A549 (cell line): Measurements from ENCODE around the gene IGSF23. TPM values are rescaled to one million over a fixed set of nuclear protein-coding genes. Genes with fewer than 3 reads are reported as not detected.
A peak's percentile ranks its signal among the peaks of the same experiment; 100 is the strongest.

Source experiments
- ATAC-seq, 2 experiments: fragments of 200-7000 bp in 1 of 2; fragments of >200 bp in 1 of 2; cut with Nextera tagmentation in 1 of 2; cut with Tn5 transposase in 1 of 2; 3 replicates each; pipeline versions ENCODE4 v1.8.0 to v1.9.1; 2018 to 2020; ENCODE audit warnings: mild to moderate bottlenecking in 1 of 2, moderate library complexity in 1 of 2
- CTCF ChIA-PET: fragments of 300-600 bp; sonication (Branson Sonifier 250); formaldehyde crosslinking; extraction: SDS; loops from one replicate; lab custom pipeline; 2021; ENCODE audit warnings: antibody characterized with exemption, inconsistent platforms; lab: Yijun Ruan, JAX
- POLR2A ChIA-PET: fragments of 350-600 bp; formaldehyde crosslinking; extraction: SDS; loops from one replicate; lab custom pipeline; 2021; ENCODE audit warnings: antibody characterized with exemption, inconsistent platforms; lab: Yijun Ruan, JAX
- DNase-seq, 2 experiments: peaks; one replicate each; pipeline versions ENCODE4 v3.0.0 to v3.0.0-alpha.2; 2011 to 2016; ENCODE audit warnings: low read depth in 1 of 2, low spot score in 1 of 2
- FAIRE-seq: peaks from 2 replicates; lab custom pipeline; 2011; peaks lifted over from hg19 to GRCh38; lab: Jason Lieb, UNC
- H3K27ac ChIP-seq, 2 experiments: fragments of >200 bp; sonication (Bioruptor Twin); formaldehyde crosslinking; 3 replicates each; pipeline ENCODE4 v1.5.1; 2016 to 2017
- H3K4me1 ChIP-seq: fragments of >200 bp; sonication (Bioruptor Twin); formaldehyde crosslinking; 3 replicates; pipeline ENCODE4 v1.6.1; 2016
- H3K4me2 ChIP-seq: fragments of >200 bp; sonication (Bioruptor Twin); formaldehyde crosslinking; 3 replicates; pipeline ENCODE4 v1.6.1; 2016
- H3K4me3 ChIP-seq: fragments of >200 bp; sonication (Bioruptor Twin); formaldehyde crosslinking; 3 replicates; pipeline ENCODE4 v1.5.1; 2016
- H3K9me3 ChIP-seq: fragments of >200 bp; sonication (Bioruptor Twin); formaldehyde crosslinking; 3 replicates; pipeline ENCODE4 v1.6.1; 2016
- CBX2 ChIP-seq: fragments of 200-600 bp; sonication (generic); IDR thresholded peaks from 2 replicates; pipeline ENCODE4 v1.6.1; 2016; ENCODE audit warnings: low read depth, mild to moderate bottlenecking, borderline replicate concordance
- CEBPB ChIP-seq, 2 experiments: fragments of >200 bp in 1 of 2; sonication (Bioruptor Twin) in 1 of 2; formaldehyde crosslinking in 1 of 2; IDR thresholded peaks; 2 replicates each; pipeline ENCODE4 v1.6.1; 2012 to 2016
- CHD2 ChIP-seq: fragments of 150-350 bp; IDR thresholded peaks from 2 replicates; pipeline ENCODE4 v1.6.1; 2014; ENCODE audit warnings: low read length; ENCODE audit not compliant: partially characterized antibody
- GATA3 ChIP-seq: IDR thresholded peaks from 2 replicates; pipeline ENCODE4 v1.6.1; 2012; ENCODE audit warnings: borderline replicate concordance
- HDAC2 ChIP-seq: fragments of 200-600 bp; sonication (generic); IDR thresholded peaks from 2 replicates; pipeline ENCODE4 v1.6.1; 2016
- JUN ChIP-seq, 2 experiments: fragments of >200 bp; sonication (Bioruptor Twin); formaldehyde crosslinking; IDR thresholded peaks; 2 replicates in 1 of 2; 3 replicates in 1 of 2; pipeline ENCODE4 v1.6.1; 2016 to 2017
- JUNB ChIP-seq: fragments of >200 bp; sonication (Bioruptor Twin); formaldehyde crosslinking; IDR thresholded peaks from 2 replicates; pipeline ENCODE4 v1.6.1; 2016
- KDM5A ChIP-seq: fragments of 200-600 bp; sonication (generic); IDR thresholded peaks from 2 replicates; pipeline ENCODE4 v1.6.1; 2016; ENCODE audit warnings: antibody characterized with exemption, mild to moderate bottlenecking
- MAFK ChIP-seq: fragments of 450-650 bp; IDR thresholded peaks from 2 replicates; pipeline ENCODE4 v1.6.1; 2014; ENCODE audit not compliant: partially characterized antibody
- MAZ ChIP-seq: fragments of 150-350 bp; IDR thresholded peaks from 2 replicates; pipeline ENCODE4 v1.6.1; 2014; ENCODE audit warnings: antibody characterized with exemption, low read depth, low read length, borderline replicate concordance
- NPAS2 ChIP-seq: fragments of 250-450 bp; sonication (Bioruptor Pico); IDR thresholded peaks from 2 replicates; pipeline ENCODE4 v1.8.0; 2022; ENCODE audit warnings: mild to moderate bottlenecking, moderate library complexity, borderline replicate concordance
- SREBF2 ChIP-seq: fragments of 450-650 bp; IDR thresholded peaks from 2 replicates; pipeline ENCODE4 v1.6.1; 2014; ENCODE audit warnings: mild to moderate bottlenecking, moderate library complexity
- ZFP36 ChIP-seq: fragments of 450-650 bp; IDR thresholded peaks from 2 replicates; pipeline ENCODE4 v1.6.1; 2014; ENCODE audit warnings: borderline replicate concordance; ENCODE audit not compliant: partially characterized antibody
- WGBS: methylation state at CpG from one replicate; pipeline ENCODE4 v1.1.6; 2017; ENCODE audit errors: missing lambda C conversion rate; 5-methylcytosine and 5-hydroxymethylcytosine counted together
- polyA plus RNA-seq, 4 experiments: library from polyadenylated mRNA; depleted of rRNA in 3 of 4; stranded (reverse); fragments of >200 nt; fragmentation: RNase III in 1 of 4; extraction: RNeasy Plus Mini Kit Qiagen cat#74134 plus additional on column Dnase treatment in 1 of 4; gene quantifications; 2 replicates in 3 of 4; 3 replicates in 1 of 4; pipeline ENCODE4 v1.2.3, GENCODE V29; 2011 to 2017
- TF ChIP-seq, protein P1 (sequence below): fragments of 250-450 bp; sonication (Bioruptor Pico); IDR thresholded peaks from 2 replicates; pipeline ENCODE4 v1.5.0; 2021; ENCODE audit warnings: mild to moderate bottlenecking, moderate library complexity, borderline replicate concordance
- TF ChIP-seq, protein P2 (sequence below): fragments of >200 bp; sonication (Bioruptor Twin); formaldehyde crosslinking; IDR thresholded peaks from 2 replicates; pipeline ENCODE4 v1.6.1; 2016
- TF ChIP-seq, protein P3 (sequence below): fragments of 150-350 bp; IDR thresholded peaks from 2 replicates; pipeline ENCODE4 v1.6.1; 2014; ENCODE audit warnings: low read depth, mild to moderate bottlenecking, low read length
- TF ChIP-seq, protein P4 (sequence below): fragments of >200 bp; sonication (Bioruptor Twin); formaldehyde crosslinking; IDR thresholded peaks from 3 replicates; pipeline ENCODE4 v1.5.1; 2016

The IGSF23 gene
- polyA plus RNA-seq, 2 of the 4 experiments (the other 2 are of a cell fraction), result 0.14 to 0.35 TPM

DNA sequence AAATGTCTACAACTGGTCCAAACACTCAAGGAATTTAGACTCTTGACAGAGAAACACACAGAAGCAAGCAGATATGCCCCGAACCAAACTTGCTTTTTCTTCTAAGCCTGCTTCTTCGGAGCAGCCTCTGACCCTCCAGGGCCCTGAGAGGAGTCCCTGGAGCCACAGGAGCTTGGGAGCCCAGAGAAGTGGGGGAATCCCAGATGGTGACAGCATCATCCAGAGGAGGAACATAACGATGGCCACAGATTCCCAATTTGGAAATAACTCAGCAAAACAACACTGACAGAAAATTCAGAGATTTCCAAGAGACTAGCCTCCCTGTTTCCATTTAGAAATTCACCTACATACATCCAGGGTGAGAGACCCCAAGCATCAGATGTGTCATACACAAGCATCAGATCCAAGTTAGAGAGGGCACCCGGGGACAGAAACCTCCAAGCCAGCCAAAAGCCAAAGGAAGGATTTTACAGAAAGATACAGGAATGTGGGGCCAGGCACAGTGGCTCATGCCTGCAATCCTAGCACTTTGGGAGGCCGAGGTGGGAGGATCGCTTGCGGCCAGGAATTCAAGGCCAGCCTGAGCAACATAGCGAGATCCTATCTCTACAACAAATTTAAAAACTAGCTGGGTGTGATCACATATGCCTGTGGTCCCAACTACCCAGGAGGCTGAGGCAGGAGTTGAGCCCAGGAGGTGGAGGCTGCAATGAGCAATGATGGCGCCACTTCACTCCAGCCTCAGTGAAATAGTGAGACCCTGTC is 28.3 kb downstream of the IGSF23 start:
- DNase-seq (no peak), ATAC-seq (no peak), FAIRE-seq (no peak)
- H3K27ac ChIP-seq, result peak overlapping the region; percentile 84 to 97
- H3K4me2 ChIP-seq, result no peak overlapping the region
- no peaks in the 10 kb centered on the region for H3K9me3 ChIP-seq
- ChIA-PET CTCF (interaction anchor here (0.8 to 6.1 kb wide), 7 partner anchors 12 to 80 kb away, joined by 3 to 40 read pairs (median 6); no protein-coding TSS in a partner anchor), POLR2A (no interaction called here)
- H3K4me3 ChIP-seq, result no peak overlapping the region
- peaks cover 75% of the 10 kb centered on the region for H3K4me1 ChIP-seq
- TF ChIP-seq JUN (IDR thresholded peaks at IDR 0.05), result no peak
- no peak for TF ChIP-seq CEBPB (IDR thresholded peaks at IDR 0.05)
- WGBS, result 87% methylated on average over 9 of the region's 9 CpGs

DNA sequence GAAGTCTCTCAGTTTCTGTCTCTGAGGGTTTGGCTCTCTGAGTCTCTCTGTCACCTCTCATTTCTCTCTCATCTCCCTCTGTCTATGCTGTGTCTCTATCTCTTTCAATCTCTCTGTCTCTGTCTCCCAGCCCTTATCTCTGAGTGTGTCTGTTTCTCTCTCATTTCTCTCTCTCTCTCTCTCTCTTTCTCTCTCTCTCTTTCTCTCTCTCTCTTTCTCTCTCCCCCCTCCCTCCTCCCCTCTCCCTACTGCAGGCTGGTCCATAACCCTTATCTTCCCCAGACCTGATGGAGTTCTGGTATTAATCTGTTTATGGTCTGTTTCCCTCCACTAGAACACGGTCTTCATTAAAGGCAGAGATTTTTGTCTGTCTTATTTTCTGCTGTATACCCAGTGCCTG is 29.0 kb downstream of the IGSF23 start:
- POLR2A ChIA-PET, result no interaction called here
- H3K4me2 ChIP-seq, result peak overlapping the region; percentile 87

More for the DNA sequence above, 29.0 kb downstream of the IGSF23 start:
- 78% methylated on average over 1 of the region's 1 CpG for WGBS
- no peaks in the 10 kb centered on the region for H3K9me3 ChIP-seq
- no peak overlapping the region for H3K4me3 ChIP-seq
- DNase-seq (no peak), FAIRE-seq (no peak), ATAC-seq (no peak)
- no peak for TF ChIP-seq ZFP36
- TF ChIP-seq HDAC2, result no peak
- no peak for TF ChIP-seq JUNB
- TF ChIP-seq NPAS2, result no peak
- TF ChIP-seq, protein P1, sequence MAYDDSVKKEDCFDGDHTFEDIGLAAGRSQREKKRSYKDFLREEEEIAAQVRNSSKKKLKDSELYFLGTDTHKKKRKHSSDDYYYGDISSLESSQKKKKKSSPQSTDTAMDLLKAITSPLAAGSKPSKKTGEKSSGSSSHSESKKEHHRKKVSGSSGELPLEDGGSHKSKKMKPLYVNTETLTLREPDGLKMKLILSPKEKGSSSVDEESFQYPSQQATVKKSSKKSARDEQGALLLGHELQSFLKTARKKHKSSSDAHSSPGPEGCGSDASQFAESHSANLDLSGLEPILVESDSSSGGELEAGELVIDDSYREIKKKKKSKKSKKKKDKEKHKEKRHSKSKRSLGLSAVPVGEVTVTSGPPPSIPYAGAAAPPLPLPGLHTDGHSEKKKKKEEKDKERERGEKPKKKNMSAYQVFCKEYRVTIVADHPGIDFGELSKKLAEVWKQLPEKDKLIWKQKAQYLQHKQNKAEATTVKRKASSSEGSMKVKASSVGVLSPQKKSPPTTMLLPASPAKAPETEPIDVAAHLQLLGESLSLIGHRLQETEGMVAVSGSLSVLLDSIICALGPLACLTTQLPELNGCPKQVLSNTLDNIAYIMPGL (CRISPR knock-in tag), result no peak
- TF ChIP-seq CHD2, result no peak
- no peak for TF ChIP-seq SREBF2
- TF ChIP-seq GATA3, result no peak
- TF ChIP-seq, protein P2, sequence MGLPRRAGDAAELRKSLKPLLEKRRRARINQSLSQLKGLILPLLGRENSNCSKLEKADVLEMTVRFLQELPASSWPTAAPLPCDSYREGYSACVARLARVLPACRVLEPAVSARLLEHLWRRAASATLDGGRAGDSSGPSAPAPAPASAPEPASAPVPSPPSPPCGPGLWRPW, result no peak
- TF ChIP-seq, protein P3, sequence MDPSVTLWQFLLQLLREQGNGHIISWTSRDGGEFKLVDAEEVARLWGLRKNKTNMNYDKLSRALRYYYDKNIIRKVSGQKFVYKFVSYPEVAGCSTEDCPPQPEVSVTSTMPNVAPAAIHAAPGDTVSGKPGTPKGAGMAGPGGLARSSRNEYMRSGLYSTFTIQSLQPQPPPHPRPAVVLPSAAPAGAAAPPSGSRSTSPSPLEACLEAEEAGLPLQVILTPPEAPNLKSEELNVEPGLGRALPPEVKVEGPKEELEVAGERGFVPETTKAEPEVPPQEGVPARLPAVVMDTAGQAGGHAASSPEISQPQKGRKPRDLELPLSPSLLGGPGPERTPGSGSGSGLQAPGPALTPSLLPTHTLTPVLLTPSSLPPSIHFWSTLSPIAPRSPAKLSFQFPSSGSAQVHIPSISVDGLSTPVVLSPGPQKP, result no peak
- TF ChIP-seq, protein P4, sequence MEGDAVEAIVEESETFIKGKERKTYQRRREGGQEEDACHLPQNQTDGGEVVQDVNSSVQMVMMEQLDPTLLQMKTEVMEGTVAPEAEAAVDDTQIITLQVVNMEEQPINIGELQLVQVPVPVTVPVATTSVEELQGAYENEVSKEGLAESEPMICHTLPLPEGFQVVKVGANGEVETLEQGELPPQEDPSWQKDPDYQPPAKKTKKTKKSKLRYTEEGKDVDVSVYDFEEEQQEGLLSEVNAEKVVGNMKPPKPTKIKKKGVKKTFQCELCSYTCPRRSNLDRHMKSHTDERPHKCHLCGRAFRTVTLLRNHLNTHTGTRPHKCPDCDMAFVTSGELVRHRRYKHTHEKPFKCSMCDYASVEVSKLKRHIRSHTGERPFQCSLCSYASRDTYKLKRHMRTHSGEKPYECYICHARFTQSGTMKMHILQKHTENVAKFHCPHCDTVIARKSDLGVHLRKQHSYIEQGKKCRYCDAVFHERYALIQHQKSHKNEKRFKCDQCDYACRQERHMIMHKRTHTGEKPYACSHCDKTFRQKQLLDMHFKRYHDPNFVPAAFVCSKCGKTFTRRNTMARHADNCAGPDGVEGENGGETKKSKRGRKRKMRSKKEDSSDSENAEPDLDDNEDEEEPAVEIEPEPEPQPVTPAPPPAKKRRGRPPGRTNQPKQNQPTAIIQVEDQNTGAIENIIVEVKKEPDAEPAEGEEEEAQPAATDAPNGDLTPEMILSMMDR, result no peak
- no peak for TF ChIP-seq MAZ
- no peak for TF ChIP-seq MAFK
- TF ChIP-seq KDM5A, result no peak
- TF ChIP-seq CBX2, result no peak
- H3K4me1 ChIP-seq, result peaks cover 75% of the 10 kb centered on the region
- CTCF ChIA-PET, result interaction anchor here (0.8 to 6.1 kb wide), 7 partner anchors 11 to 80 kb away, joined by 3 to 40 read pairs (median 14); no protein-coding TSS in a partner anchor
- H3K27ac ChIP-seq, result peak overlapping the region; percentile 84 to 97; a peak in 5 of 6 replicates
